KG1 (cell line): ENCODE data around the gene ASXL3.

Experiments used
- DNase-seq: peaks from one replicate; lab custom pipeline; 2025; lab: John Stamatoyannopoulos, UW

ASXL3 gene

GRCh38 chr18:33660696-33661310 is 82.8 kb downstream of the ASXL3 start:
- DNase-seq, result no peak

- DNase-seq, result no peak
Observed at GRCh38 chr18:33664241-33664874, 86.3 kb downstream of the ASXL3 start.

GRCh38 chr18:33665187-33665586 is 87.2 kb downstream of the ASXL3 start:
- no peak for DNase-seq

- DNase-seq, result no peak
Observed at GRCh38 chr18:33665641-33666040, 87.6 kb downstream of the ASXL3 start.

- no peak for DNase-seq
Observed at GRCh38 chr18:33666915-33667314, 88.9 kb downstream of the ASXL3 start.

- no peak for DNase-seq
Observed at GRCh38 chr18:33669589-33669988, 91.6 kb downstream of the ASXL3 start.

GRCh38 chr18:33670029-33670428 is 92.0 kb downstream of the ASXL3 start:
- no peak for DNase-seq

GRCh38 chr18:33673689-33674088 is 95.7 kb downstream of the ASXL3 start:
- no peak for DNase-seq

- no peak for DNase-seq
Observed at GRCh38 chr18:33676593-33676992, 98.6 kb downstream of the ASXL3 start.

- no peak for DNase-seq
Observed at GRCh38 chr18:33677891-33678290, 99.9 kb downstream of the ASXL3 start.

- no peak for DNase-seq
Observed at GRCh38 chr18:33682436-33682835, 104.4 kb downstream of the ASXL3 start.

- DNase-seq, result no peak
Observed at GRCh38 chr18:33694593-33694992, 116.6 kb downstream of the ASXL3 start.

GRCh38 chr18:33696332-33697162 is 118.5 kb downstream of the ASXL3 start:
- no peak for DNase-seq

GRCh38 chr18:33697498-33697897 is 119.5 kb downstream of the ASXL3 start:
- DNase-seq, result no peak

- no peak for DNase-seq
Observed at GRCh38 chr18:33699372-33699771, 121.4 kb downstream of the ASXL3 start.

- DNase-seq, result no peak
Observed at GRCh38 chr18:33700513-33700976, 122.5 kb downstream of the ASXL3 start.

- no peak for DNase-seq
Observed at GRCh38 chr18:33702625-33703024, 124.6 kb downstream of the ASXL3 start.

- DNase-seq, result no peak
Observed at GRCh38 chr18:33706391-33706790, 128.4 kb downstream of the ASXL3 start.

GRCh38 chr18:33708876-33709275 is 130.9 kb downstream of the ASXL3 start:
- DNase-seq, result no peak

GRCh38 chr18:33710269-33710668 is 132.2 kb downstream of the ASXL3 start:
- no peak for DNase-seq

GRCh38 chr18:33711514-33711913 is 133.5 kb downstream of the ASXL3 start:
- no peak for DNase-seq

- no peak for DNase-seq
Observed at GRCh38 chr18:33712719-33713118, 134.7 kb downstream of the ASXL3 start.

- no peak for DNase-seq
Observed at GRCh38 chr18:33716061-33716683, 138.2 kb downstream of the ASXL3 start.
